ENCODE measurements around the gene CSRNP3.

CSRNP3 gene, protein sequence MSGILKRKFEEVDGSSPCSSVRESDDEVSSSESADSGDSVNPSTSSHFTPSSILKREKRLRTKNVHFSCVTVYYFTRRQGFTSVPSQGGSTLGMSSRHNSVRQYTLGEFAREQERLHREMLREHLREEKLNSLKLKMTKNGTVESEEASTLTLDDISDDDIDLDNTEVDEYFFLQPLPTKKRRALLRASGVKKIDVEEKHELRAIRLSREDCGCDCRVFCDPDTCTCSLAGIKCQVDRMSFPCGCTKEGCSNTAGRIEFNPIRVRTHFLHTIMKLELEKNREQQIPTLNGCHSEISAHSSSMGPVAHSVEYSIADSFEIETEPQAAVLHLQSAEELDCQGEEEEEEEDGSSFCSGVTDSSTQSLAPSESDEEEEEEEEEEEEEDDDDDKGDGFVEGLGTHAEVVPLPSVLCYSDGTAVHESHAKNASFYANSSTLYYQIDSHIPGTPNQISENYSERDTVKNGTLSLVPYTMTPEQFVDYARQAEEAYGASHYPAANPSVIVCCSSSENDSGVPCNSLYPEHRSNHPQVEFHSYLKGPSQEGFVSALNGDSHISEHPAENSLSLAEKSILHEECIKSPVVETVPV

DNA sequence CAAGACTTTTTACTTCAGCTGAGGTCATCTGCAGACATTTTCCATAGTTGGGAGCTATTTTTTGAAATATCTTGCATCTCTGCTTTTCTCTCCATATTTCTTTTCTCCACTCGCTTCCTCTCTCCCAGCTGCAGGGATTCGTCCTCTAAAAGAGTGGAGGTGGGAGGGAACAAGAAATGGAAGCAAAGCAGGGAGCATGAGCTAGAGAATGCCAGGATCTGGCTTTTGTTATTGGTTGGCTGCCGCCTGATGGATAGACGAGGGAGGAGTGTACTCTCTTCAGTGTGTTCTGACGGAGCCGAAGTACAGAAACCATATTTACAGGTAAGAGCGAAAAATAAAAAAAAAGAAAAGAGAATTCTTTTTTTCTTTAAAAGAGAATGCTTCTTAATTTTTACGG, at the start of gene CSRNP3:
CSRNP3 (plus strand) TSS at position 282 of the 400 bp plus-strand sequence. CDS start 125,368 bp downstream, outside the sequence.
- DNase-seq (ENCODE audit: low read depth), result no peak

DNA sequence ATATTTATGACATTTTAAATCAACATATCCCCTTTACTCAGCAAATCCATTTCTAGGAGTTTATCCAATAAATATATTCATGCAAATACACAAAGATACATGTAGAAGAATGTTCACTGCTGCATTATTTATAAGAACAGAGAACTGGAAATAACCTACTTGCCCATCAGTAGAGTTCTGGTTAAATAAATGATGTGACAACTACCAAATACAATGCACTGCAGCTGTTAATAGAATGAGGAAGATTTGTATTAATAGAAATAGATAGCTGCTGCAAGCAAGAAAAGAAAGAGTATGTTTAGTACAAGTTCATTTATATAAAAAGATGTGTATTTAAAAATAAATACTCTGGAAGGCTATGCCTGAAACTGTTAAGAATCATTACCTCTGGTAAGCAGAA, 49.3 kb upstream of the CSRNP3 start:
- DNase-seq (ENCODE audit: low read depth), result no peak

DNA sequence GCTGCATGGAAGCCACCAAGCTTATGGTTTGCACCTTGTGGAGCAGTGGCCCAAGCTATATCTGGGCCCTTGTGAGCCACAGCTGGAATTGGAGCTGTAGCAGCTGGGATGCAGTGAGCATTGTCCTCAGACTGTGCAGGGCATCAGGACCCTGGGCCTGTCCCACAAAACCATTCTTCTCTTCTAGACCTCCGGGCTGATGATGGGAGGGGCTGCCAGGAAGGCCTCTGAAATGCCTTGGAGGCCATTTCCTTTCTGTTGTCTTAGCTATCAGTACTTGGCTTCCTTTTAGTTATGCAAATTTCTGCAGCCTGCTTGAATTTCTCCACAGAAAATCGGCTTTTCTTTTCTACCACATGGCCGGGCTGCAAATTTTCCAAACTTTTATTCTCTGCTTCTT, 46.4 kb upstream of the CSRNP3 start:
- no peak for DNase-seq (ENCODE audit: low read depth)

DNA sequence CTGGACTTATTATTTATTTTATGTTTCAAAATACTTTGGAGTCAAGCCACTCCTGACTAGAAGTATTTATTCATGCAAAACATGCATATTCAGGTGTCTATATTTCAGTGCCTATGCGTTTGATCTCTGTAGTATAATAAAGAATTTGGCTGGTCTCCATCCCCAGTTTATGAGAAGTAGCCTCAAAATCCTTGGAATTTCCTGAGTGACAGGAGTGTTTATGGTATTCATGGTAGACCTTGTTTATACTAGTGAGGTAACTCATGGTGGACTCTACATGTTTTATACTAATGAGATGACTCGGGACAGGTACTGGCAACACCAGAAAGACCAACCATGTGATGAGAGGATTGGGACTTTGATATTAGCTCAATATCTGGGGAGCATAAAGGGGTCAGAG, 43.9 kb upstream of the CSRNP3 start:
- DNase-seq (ENCODE audit: low read depth), result no peak

DNA sequence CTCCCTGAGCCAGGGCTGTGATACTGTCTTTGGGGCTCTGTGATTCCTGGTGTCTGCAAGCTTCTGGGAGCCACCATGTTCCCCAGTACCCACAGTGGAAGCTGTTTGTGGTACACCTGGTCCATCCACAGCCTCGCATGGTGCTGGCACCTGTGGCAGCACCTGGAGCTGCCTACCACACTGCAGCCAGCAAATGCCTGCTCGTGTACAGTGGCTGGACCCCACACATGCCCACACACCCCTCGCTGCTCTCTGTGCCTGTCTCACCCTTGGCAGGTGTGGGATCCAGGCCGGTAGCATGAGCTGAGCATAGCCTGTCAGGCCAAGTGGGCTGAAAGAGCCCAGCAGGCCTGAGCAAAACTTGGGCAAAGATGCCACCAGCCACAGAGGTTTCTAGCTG, 41.8 kb upstream of the CSRNP3 start:
- no peak for DNase-seq (ENCODE audit: low read depth)

DNA sequence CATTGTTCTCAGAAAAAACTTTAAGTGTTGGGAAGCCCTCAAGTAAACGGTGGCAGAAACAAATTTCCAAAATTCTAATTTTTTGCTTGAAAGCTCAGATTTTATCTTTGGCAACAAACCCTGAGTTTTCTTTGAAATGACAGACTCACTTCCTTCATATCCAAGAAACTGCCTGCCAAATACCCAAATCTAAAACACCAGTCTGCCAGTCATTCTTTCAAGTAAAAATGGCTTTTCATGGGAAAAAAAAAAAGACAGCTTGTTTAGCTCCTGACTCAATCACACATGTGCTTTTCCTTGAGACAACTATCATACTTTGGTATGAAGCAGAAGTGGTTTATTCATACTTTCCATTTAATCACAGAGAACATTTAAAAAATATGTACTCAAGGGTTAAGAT, 40.6 kb upstream of the CSRNP3 start:
- DNase-seq (ENCODE audit: low read depth), result no peak

DNA sequence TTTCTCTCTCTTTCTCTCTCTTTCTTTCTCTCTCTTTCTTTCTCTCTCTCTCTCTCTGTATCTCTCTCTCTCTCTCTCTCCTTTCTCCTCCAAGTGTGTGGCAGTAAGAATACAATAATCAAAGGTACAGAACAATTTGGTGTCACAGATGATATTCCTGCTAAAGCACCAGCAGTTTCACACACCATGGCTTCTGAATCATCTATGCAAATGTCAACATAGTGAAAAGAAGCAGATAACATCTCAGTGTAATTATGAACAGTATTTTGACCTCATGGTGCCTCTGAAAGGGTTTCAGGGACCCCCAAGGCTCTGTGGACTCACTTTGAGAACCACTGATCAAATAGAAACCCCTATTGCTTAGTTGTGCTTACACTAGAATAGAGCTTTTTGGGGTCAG, 38.5 kb upstream of the CSRNP3 start:
- DNase-seq (ENCODE audit: low read depth), result no peak

DNA sequence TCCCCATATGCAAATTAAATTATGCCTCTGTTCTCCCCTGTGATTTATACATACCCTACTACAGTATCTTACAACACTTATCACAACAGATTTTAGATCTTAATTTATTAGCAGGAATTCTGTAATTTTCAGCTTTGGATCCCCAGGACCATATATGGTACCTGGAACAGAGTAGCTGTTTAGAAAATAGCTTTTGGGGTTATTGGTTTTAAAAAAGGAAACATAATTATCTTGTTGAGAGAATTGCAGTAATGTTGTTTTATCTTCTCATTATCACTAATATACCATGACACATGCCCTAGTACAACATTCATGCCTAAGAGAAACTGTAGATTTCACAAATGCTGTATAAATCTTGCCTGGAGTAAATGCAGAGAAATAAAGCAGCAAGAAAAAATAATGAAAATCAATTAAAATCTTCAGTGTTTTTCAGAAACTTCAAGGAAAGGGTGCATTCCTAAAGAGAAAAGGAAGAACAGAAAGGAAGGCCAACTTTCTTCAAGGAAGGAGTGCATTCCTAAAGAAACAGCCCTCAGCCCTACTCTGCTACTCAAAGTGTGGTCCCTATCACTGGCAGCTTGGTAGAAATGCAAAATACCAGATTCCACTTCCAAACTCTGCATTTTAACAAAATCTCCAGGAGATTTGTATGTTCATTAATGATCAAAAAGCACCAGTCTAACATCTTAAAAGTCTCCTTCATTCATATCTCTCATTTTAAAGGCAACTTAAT, 37.1 kb upstream of the CSRNP3 start:
- no peak for DNase-seq (ENCODE audit: low read depth)

DNA sequence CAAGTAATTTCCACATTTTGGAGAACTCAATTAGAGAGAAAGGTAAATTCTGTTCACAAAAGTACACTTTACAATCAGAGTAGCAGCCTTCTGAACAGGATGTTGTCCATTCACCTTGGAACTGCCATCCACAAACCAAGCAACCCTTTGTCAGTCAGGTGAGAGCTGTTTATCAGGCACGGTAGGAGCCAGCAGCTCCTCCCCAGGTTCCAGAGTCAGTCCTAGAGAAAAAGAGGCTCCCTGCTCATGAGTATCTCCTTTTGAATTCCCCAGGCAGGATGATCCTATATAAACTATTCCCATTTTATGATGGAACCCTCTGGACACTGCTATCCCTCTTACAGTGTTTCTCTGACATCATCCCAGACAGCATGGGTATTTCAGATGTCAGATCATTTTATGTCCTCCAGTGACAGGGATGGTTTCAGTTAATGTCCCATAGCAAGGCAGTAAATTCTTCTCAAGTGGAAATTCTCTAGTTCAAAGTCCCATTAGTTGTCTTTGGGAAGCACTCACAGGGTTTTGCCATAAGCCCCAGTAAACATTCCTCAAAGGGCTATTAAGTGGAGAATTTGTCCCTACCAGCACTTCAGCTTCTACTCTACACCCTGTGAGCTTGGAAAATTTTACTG, 34.5 kb upstream of the CSRNP3 start:
- no peak for DNase-seq (ENCODE audit: low read depth)

DNA sequence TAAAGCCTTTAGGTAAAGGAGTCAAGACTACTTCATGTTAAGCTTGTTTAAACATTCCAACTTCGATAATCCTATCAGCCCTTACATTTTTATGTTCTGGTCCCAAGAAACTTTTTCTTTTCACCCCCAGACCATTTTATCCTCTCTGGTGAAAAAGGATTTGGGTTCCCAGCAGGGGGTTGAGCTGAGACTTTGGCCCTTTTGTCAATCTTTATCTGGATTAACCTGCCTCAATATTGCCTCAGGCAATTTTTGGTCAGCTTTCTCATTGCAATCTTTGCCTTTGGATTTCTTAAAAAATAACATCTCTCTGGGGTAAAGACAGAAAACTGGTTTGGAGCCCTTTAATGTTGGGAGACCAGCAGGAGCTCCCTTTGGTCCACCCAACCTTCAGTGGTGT, 33.9 kb upstream of the CSRNP3 start:
- DNase-seq (ENCODE audit: low read depth), result no peak

DNA sequence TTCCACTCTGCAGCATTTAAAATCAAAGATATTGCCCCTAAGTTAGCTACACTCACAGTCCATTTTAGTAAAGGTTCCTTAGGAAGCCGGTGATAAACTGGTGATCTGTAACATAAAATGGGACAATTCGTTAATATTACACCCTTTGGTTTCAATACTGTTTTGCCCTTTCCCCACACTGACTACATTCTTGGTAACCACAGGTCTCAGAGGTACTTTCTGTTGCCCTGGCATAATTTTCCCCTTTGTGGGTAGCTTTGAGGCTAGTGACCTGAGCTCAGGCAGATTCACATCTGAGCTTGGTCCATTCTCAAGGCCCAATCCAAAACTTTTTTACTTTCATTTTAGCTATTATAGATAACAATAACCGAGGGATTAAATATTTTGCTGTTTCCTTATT, 32.9 kb upstream of the CSRNP3 start:
- no peak for DNase-seq (ENCODE audit: low read depth)

DNA sequence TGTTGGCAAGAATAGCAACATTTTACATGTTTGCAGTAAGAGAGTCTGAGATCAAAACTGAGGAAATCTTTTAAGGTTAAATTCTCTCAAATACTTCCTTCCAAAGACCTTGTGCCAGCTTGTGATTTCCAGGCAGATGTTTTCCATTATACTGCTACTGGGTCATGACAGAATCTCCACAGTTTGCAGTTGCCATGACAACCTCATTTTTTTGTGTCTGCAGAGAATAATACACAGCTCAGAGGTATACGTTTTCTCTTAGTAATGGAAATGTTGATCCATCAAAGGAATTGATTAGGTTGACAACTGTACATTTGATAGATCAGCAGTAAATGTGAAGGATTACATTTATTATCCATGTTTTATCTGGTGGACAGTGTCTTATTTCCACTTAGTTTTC, 29.1 kb upstream of the CSRNP3 start:
- no peak for DNase-seq (ENCODE audit: low read depth)

DNA sequence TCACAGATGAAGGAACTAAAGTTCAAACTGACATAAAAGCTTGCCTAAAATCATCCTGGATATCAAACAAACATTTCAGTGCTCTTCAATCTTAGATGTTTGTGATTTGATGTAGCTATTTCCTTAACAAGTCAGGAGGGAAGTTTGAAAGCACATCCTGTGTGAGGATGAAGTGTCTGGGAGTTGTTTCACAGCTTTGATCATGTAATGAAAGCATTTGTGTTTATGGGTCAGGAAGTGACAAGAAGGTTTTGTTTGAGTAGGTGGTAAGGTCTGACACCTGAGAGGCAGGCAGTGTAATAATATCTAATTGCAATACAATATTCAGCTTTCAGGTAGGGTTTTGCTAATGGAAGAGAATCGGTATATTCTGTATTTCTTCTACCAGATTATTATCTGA, 26.0 kb upstream of the CSRNP3 start:
- DNase-seq (ENCODE audit: low read depth), result no peak

DNA sequence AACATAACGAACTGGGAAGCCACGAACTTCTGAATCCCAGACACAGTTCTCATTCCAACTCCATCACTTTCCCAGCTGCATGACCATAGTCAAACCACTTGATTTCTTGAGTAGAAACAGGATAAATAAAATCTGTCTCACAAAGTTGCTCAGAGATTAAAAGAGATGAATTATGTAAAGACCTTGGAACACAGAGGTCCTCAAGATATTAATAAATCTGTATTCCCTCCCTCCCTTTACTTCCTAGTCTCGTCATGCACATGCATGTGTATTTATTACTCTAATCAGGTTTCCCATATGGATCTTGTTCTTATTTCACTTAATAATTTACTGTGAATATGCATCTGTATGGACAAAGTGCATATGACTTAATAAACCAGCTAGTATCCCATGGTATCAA, 21.1 kb upstream of the CSRNP3 start:
- DNase-seq (ENCODE audit: low read depth), result no peak

DNA sequence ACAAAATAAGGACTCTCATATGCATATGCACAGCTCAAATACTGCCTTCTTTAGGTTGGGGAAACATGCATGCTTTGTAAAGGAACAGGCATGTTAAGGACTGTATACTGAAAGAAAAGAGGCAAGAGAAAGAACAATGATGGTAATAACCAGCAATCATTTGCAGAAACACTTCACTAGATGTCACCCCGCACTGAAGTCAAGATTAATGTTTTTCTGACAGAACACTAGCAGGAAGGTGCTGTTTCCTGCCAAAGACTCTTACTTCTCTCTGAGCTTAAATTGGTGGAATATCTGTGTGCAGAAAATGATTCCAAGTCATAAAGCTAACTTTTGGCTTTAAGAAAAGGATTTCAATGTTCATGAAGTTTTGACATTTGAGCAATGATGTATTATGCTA, 19.3 kb upstream of the CSRNP3 start:
- DNase-seq (ENCODE audit: low read depth), result no peak

DNA sequence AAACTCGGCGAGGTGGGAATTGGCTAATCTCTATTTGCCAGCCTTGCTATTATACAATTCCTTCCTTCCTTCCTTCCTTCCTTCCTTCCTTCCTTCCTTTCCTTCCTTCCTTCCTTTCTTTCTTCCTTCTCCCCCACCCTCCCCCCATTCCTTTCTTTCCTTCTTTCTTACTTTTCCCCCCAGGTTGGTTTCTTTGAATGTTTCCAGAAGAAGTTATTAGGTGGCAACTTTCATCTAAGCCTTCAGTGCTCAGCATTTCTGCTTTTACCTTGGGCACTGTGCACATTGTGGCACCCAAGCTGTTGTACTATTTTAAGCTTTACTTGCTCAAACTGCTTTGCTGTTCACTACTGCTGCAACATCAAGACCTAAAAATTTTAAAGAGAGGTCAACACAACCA, 17.2 kb upstream of the CSRNP3 start:
- DNase-seq (ENCODE audit: low read depth), result no peak

DNA sequence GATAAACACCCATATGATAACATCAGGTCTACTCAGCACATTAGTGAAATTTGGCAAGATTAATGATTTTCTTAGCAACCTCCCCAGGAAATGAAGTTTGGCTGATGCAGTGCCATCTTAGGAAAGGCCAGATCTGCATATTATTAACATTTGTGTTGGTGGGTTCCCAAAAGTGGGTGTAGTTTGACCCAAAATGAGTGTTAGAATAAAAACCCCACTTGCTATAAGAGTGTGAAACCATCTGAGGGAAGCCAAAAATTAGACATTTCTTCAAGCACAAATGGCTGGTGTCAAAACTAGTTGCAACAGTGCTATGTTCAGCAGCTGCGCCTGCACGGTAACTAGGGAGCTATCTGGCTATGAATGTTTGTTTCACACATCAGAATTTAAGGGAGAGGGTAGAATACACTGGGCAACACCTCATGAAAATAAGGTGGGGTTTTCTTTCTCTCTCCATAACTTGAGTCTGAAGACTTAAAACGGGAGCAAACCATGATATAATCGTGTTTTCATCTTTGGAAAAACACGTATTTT, 15.9 kb upstream of the CSRNP3 start:
- no peak for DNase-seq (ENCODE audit: low read depth)

DNA sequence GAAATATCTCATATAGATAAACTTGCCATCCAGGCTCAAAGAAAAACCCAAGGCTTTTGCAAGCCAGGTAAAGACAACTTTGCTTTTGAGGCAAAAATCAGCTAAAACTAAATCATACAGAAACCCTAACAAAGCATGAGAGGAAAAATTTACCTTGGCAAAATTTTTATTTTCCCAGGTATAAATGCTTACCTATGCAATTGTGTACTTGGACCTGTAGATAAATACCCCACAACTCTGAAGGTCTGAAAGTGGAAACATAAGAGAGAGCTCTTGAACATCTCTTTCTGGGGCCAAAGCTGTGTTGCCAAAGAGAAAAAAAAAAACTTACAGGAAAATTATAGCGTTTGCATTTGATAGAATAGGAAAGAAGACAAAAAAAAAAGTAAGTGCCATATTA, 14.6 kb upstream of the CSRNP3 start:
- DNase-seq (ENCODE audit: low read depth), result no peak

DNA sequence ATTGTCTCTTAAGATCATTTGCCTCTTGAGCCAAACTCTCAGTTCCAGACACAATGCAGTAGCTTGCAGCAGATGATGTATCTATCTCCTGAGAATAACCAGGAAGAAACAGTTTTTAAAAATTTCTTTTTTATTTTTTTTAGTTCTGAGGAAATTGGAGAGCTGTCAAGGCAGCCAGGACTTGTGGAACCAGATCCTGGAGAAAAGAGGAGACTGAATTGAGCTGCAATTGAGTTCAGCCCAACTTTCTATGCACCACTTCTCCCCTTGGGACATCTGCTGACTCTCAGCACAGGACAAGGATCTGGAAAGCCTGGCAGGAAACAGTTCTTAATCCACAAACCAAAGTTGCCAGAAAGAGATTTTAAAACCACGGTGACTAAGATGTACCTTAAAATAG, 13.5 kb upstream of the CSRNP3 start:
- no peak for DNase-seq (ENCODE audit: low read depth)

DNA sequence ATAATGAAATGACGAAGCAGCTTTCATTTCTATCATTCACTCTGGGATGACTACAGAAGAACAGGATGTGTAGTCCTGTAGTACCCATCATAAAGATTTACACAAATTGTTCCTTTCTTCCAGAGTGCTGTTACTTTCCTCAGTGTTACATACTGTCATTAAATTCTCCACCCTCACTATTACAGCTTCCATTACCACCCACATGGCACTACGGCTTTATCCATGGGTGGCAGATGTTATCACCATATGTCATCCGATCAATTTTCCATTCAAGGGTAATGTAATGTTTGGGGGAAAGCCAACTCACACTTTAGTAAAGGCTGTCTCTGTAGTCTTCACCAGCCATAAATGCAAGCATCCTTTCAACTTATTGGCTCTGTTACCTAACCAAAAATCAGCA, 7.1 kb upstream of the CSRNP3 start:
- DNase-seq (ENCODE audit: low read depth), result no peak

DNA sequence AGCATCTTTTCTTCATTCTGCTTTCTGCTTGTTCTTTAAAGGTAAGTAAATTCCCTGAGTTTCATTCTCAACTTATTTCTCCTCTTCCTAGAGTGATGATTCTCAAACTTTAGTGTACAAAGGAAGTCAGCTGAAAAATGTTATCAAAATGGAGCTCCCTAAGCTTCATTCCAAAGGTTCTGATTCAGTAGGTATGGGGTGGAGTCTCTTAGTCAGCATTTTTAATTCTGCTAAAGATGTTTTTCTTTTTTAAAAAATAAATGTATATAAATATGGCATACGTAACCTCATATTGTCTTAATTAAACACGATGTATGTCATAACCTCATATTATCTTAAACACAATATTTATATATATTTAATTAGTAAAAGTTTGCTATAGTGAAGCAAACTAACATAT, 3.1 kb upstream of the CSRNP3 start:
- DNase-seq (ENCODE audit: low read depth), result no peak

DNA sequence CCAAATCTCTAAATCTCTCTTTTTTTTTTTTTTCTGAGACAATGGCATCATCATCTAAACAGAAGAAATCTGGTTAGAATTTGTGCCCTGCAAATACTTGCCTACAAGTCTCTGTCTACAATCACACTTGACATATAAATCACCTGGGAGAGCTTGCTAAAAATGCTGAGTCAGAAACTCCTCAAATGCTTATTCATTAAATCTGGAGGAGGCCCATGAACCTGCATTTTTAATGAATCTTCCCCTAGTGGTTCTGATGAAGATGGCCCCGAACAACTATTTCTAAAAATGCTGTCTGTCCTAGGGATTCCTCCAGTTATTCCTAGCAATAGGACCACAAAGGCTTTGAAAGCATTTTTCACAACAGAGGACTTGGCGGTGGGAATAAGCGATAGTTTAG, 1.6 kb upstream of the CSRNP3 start:
- no peak for DNase-seq (ENCODE audit: low read depth)

DNA sequence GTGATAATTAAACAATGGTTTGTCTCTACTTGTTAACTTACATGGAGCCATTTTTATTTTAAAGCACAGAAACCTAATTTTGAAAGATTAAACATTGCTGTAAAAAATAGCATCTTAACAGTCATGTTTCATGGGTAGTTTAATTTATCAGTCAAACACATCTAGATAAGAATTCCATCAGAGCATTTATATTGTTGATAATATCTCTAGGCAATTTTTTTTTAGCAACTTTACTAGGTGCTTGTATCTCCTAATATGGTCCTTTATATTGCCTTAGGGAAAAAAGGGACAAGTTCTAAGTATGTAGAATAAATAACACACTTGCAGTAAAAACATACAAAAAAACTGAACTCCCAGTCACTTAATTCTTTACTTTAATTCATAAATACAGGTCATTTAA, 863 bp downstream of the CSRNP3 start:
- DNase-seq (ENCODE audit: low read depth), result no peak

Data from stimulated activated CD8-positive, alpha-beta memory T cell treated with anti-CD3 and anti-CD28 coated beads, Interleukin-15, amount 100 ng/mL, for 24 hours (primary cell).